C4-2B (cell line): ENCODE results near the gene FIP1L1.

Experiments
- CTCF ChIP-seq: fragments of 450-650 bp; conservative IDR thresholded peaks from 2 replicates; pipeline ENCODE4 v1.5.1; 2017; ENCODE audit warnings: mild to moderate bottlenecking
- ZFX ChIP-seq: fragments of 450-650 bp; IDR thresholded peaks from 2 replicates; pipeline ENCODE4 v1.6.1; 2017

- TF ChIP-seq CTCF: no peak
- no peak for TF ChIP-seq ZFX
These were observed 99.7 kb downstream of the FIP1L1 start for GRCh38 chr4:53477038-53477565.
